ENCODE results near the gene FRY.

- TF ChIP-seq POLR2A (IDR thresholded peaks at IDR 0.05), result no peak
- TF ChIP-seq, protein P1, sequence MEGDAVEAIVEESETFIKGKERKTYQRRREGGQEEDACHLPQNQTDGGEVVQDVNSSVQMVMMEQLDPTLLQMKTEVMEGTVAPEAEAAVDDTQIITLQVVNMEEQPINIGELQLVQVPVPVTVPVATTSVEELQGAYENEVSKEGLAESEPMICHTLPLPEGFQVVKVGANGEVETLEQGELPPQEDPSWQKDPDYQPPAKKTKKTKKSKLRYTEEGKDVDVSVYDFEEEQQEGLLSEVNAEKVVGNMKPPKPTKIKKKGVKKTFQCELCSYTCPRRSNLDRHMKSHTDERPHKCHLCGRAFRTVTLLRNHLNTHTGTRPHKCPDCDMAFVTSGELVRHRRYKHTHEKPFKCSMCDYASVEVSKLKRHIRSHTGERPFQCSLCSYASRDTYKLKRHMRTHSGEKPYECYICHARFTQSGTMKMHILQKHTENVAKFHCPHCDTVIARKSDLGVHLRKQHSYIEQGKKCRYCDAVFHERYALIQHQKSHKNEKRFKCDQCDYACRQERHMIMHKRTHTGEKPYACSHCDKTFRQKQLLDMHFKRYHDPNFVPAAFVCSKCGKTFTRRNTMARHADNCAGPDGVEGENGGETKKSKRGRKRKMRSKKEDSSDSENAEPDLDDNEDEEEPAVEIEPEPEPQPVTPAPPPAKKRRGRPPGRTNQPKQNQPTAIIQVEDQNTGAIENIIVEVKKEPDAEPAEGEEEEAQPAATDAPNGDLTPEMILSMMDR (IDR thresholded peaks at IDR 0.05), result no peak
These were observed 222.8 kb downstream of the FRY start for GRCh38 chr13:32254416-32254815.

Measured in heart left ventricle (tissue), 13 donors.